NCI-H748 (cell line): Measurements from ENCODE around the gene HSDL1.

Experiments
- DNase-seq: peaks from one replicate; lab custom pipeline; 2025; ENCODE audit not compliant: unreplicated experiment; lab: John Stamatoyannopoulos, UW

Gene HSDL1

DNA sequence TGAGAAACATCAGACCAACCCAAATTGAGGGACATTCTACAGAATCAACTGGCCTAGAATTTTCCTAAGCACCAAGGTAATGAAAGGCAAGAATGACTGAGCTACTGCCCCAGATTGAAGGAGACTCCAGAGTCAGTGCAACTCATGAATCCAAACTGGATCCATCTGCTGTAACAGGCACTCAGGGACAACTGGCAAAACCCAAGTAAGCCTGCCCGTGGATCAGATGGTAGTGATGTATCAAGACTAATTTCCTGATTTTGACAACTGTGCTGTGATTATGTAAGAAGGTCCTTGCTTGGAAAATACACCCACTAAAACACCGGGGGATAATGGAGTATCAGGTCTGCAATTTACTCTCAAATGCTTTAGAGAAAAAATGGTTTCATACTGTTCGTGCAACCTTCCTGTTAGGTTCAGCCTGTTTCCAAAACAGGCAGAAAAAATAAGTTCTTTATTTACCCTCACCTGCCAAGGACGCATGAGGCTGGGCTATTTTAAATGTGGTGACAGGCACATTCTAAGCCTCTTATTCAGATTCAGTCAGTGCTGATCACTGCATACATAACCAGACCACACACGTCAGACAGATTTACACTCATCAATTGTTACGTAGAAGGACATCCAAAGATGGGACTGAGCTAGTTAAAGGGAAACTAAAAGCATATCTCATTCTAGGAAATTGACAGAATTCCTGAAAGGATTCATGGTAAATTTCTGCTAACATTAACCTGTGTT, 35.2 kb downstream of the HSDL1 start:
- no peak for DNase-seq

GRCh38 chr16:84107921-84108320, 37.1 kb downstream of the HSDL1 start:
- DNase-seq = no peak

DNA sequence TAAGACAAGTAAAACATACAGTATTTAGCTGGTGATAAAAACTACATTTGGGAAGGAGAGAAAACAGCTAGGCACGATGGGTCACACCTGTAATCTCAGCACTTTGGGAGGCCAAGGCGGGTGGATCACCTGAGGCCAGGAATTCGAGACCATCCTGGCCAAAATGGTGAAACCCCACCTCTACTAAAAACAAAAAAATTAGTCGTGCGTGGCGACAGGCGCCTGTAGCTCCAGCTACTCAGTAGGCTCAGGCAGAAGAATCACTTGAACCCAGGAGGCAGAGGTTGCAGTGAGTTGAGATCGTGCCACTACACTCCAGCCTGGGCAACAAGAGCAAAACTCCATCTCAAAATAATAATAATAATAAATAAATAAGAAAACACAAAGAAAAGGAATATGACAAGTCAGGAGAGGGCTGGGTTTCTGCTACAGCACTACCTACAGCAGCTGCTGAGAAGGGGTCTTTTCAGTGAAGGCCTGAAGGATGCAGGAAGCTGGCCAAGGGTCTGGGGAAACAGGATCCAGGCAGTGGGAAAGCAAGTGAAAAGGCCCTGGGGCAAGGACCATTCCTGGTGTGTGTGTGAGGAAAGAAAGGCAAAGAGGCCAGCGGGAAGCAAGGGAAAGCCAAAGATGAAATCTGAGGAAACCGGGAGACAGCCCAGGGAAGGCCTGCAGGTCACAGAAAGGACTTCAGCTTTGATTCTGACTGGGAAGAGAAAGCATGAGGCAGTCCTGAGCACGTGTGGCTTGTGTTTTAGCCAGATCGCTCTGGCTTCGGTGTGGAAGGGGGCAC, 38.8 kb downstream of the HSDL1 start:
- no peak for DNase-seq

- no peak for DNase-seq
Observed at GRCh38 chr16:84105301-84105815, 39.6 kb downstream of the HSDL1 start.

DNA sequence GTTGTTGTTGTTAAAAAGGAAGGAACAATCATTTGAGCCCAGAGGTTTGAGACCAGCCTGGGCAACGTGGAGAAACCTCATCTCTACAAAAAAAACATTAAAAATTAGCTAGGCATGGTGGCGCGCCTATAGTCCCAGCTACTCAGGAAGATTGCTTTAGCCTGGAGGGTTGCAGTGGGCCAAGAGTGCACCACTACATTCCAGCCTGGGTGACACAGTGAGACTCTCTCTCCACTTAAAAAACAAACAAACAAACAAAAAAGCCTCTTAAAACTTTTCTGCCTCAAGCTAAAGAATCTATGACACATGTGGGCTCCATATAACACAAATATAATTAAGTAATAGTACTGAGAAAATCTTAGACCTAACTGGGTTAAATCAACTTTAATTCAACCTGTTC, 40.7 kb downstream of the HSDL1 start:
- no peak for DNase-seq

DNA sequence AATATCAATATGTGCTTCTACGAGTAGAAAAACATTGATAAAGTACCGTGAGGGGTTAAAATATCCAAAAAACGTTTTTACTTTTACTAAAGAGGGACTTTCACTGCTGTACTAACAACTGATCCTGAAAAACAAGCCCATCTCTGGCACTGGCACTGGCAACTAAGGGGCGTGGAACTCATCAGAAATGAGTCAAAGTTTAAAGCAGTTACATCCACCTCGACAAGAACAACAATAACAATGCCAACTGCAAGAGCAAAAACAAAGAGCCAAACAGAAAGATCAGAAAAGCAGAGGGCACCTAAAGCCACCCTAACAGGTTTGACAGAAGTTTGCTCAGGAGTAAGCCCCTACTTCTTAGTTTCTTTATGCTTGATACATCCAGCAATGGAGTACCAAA, 41.3 kb downstream of the HSDL1 start:
- DNase-seq = no peak

- no peak for DNase-seq
Observed at GRCh38 chr16:84098939-84099338, 46.0 kb downstream of the HSDL1 start.

DNA sequence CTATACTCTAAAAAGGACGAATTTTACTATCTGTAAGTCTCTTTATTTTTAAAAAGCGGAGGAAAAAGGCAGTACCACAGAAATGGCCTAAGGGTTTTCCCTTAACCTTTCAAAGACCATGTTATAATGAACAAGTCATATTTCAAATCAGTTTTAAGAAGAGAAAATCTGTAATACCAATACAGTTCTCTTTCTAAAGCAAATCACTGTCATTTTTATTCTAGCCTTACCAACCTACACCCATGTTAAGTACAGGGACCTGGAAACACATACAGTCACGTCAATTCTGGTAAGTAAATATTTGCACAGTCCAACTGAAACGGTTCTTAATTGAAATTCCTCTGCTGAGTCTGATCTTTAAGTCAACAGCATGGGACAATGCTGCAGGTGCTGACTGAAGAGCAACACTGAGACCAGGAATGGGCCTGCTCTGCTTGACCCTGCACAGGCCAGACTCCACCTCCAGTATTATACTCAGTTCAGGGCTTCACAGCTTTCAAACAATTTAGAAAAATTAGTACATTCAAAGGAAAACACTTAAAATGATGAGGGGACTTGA, 48.5 kb downstream of the HSDL1 start:
- DNase-seq = peak; percentile 83

- DNase-seq = no peak
Observed at GRCh38 chr16:84095466-84095865, 49.5 kb downstream of the HSDL1 start.

- DNase-seq = no peak
Observed at GRCh38 chr16:84093879-84094270, 51.1 kb downstream of the HSDL1 start.

DNA sequence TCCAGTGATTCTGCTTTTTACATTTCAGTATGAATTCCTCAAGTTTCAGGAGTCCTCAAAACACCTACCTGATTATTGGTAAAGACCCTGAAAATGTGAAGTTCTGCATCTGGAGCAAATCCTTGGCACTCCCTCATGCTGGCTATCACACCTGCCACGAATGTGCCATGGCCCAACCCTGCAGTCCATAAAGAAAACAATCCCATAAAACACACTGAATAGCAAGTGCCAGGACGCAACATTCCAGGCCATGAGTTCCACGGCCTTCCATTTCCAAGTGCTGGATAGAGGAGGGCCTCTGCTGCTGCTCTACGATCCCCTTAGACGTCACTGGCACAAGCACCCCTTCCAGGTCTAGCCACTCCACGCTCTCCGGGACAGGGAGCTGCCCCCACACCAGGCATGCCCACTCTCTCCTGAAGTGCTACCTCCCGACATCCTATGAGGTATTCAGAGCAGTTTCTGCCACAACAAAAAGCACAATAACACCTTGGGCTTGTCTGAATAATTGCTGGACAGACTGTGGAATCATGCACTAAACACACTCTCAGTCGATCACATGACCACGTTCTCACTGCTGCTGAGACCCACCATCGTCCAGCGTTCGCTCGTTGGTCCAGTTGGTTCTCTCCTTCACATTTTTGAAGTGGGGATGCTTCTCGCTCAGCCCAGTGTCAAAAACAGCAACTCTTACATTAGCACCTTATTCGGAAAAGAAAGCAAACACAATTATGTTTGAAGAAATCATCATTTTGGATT, 51.7 kb downstream of the HSDL1 start:
- DNase-seq = no peak

- no peak for DNase-seq
Observed at GRCh38 chr16:84091460-84091859, 53.5 kb downstream of the HSDL1 start.

DNA sequence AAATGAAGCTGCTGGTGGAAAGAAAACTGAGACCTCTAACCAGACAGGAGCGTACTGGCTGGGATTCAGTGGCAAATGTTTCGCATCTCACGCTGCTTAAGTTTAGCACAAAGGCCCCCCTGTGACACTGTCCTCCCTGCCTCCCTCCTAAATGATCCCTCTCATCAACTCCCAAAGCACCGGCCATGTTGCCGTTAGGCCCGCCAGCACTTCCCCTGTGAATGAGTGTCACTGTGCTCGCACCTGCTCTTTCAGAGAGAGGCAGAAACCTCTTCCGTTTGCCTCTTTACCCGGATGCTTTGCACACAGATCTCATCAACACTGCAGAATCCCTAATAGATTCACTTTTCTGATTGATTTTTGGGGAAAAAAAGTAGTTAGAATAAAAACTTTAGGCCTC, 54.8 kb downstream of the HSDL1 start:
- no peak for DNase-seq

GRCh38 chr16:84088695-84089395, 56.1 kb downstream of the HSDL1 start:
- DNase-seq = no peak

DNA sequence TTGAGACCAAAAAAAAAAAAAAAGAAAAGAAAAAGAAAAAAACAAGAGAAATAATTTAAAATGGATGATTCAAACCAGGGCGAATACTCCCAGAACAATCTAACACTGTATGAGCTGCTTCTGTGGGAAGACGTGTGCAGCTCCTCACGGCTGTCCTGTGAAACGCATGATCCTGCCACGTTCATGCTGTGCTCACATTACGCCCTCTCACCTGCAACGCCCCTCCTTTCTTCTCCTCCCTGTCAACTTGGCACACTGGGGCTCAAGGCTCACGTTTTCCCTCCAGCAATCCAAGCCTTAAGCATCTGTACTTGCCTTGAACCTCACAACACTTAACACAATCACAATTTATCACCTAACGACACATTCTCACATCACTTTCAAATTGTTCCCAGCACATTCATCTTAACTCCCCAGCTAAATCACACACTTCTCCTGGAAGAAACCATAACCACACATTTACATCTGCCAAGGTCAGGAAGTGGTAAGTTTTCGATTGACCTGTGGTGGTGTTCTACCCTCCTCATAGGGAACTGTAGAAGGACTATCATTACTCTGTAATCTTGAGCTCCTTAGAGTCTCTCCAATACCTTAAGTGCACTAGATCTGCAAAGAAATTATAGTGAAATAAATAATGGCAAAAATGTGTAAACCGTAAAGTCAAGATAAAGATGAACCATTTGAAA, 57.4 kb downstream of the HSDL1 start:
- DNase-seq = no peak

- DNase-seq = no peak
Observed at GRCh38 chr16:84087001-84087400, 58.0 kb downstream of the HSDL1 start.

DNA sequence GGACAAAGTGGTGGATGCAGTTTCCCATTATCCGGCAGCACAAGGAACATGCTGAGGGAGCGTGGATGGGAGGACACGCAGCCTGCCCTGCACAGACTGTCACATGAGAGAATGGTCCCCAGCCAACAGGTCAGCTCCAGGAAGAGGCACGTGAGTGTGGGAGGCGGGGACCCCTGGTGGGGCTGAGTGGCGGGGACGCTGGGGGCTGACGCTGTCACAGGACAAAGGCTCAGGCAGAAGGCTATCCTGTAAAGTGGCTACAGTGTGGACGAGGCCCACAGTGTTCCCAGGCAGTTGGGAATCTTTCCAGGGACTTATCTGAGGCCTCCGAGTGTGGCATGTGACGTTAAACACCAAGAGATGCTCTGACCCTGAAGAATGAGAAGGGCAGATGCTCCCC, 58.6 kb downstream of the HSDL1 start:
- DNase-seq = no peak

- DNase-seq = no peak
Observed at GRCh38 chr16:84085773-84086172, 59.2 kb downstream of the HSDL1 start.

GRCh38 chr16:84085271-84085667, 59.7 kb downstream of the HSDL1 start:
- DNase-seq = no peak
